H1 (cell line): ENCODE data around the gene LANCL1. TPM values are rescaled to one million over a fixed set of nuclear protein-coding genes. Genes with fewer than 3 reads are reported as not detected.

Source experiments
- CTCF ChIA-PET: fragments of 300-600 bp; sonication (Branson Sonifier 250); formaldehyde crosslinking; loops from one replicate; lab custom pipeline; 2021; ENCODE audit not compliant: partially characterized antibody; lab: Charles Lee
- POLR2A ChIA-PET: fragments of 300-600 bp; sonication (Branson Sonifier 250); formaldehyde crosslinking; loops from one replicate; lab custom pipeline; 2021; ENCODE audit warnings: inconsistent platforms; ENCODE audit not compliant: partially characterized antibody; lab: Charles Lee
- DNase-seq, 2 experiments: peaks; one replicate each; pipeline versions ENCODE4 v3.0.0 to v3.0.0-alpha.2; 2010 to 2022; ENCODE audit warnings: low spot score in 2 of 2, low read depth in 1 of 2, mixed read lengths in 1 of 2
- FAIRE-seq: peaks from 2 replicates; lab custom pipeline; 2011; peaks lifted over from hg19 to GRCh38; lab: Jason Lieb, UNC
- H2AFZ ChIP-seq: 2 replicates; pipeline ENCODE4 v1.8.1; 2012; ENCODE audit warnings: low read length, inconsistent platforms
- H2AK5ac ChIP-seq: 2 replicates; pipeline ENCODE4 v1.6.1; 2013; ENCODE audit warnings: low read depth, low read length
- H2BK120ac ChIP-seq: replicated peaks from 2 replicates; pipeline ENCODE3; 2013; ENCODE audit warnings: low read depth, low read length, inconsistent platforms
- H2BK12ac ChIP-seq: 2 replicates; pipeline ENCODE4 v1.6.1; 2013; ENCODE audit warnings: low read depth, low read length
- H2BK15ac ChIP-seq: 2 replicates; pipeline ENCODE4 v1.6.1; 2013; ENCODE audit warnings: low read length
- H2BK20ac ChIP-seq: 2 replicates; pipeline ENCODE4 v1.6.1; 2013; ENCODE audit warnings: low read length
- H2BK5ac ChIP-seq: 2 replicates; pipeline ENCODE4 v1.6.1; 2013; ENCODE audit warnings: low read depth, low read length
- H3K14ac ChIP-seq: 2 replicates; pipeline ENCODE4 v1.6.1; 2013; ENCODE audit warnings: inconsistent platforms; ENCODE audit not compliant: insufficient read length
- H3K18ac ChIP-seq: 2 replicates; pipeline ENCODE4 v1.6.1; 2013; ENCODE audit warnings: low read length; ENCODE audit errors: extremely low read depth
- H3K23ac ChIP-seq: 2 replicates; pipeline ENCODE4 v1.6.1; 2013; ENCODE audit warnings: inconsistent platforms; ENCODE audit not compliant: insufficient read length
- H3K23me2 ChIP-seq: 2 replicates; pipeline ENCODE4 v1.6.1; 2013; ENCODE audit warnings: low read depth, low read length
- H3K27ac ChIP-seq: 2 replicates; pipeline ENCODE4 v1.6.1; 2011; ENCODE audit warnings: low read depth, low read length, inconsistent platforms
- H3K27me3 ChIP-seq, 4 experiments: replicated peaks in 1 of 4; 1 replicate in 1 of 4; 2 replicates in 3 of 4; pipeline versions ENCODE4 v1.6.1 to v1.8.1; 2011 to 2013; ENCODE audit warnings: low read length in 3 of 4, mild to moderate bottlenecking in 3 of 4, inconsistent platforms in 2 of 4, mixed read lengths in 2 of 4, moderate library complexity in 1 of 4; ENCODE audit not compliant: control insufficient read depth in 3 of 4, insufficient read depth in 3 of 4; ENCODE audit errors: extremely low read depth in 1 of 4
- H3K36me3 ChIP-seq, 4 experiments: 2 replicates each; pipeline versions ENCODE4 v1.6.1 to v1.8.1; 2011 to 2013; ENCODE audit warnings: mild to moderate bottlenecking in 4 of 4, low read length in 3 of 4, moderate library complexity in 2 of 4, control low read depth in 1 of 4, inconsistent platforms in 1 of 4; ENCODE audit not compliant: insufficient read depth in 4 of 4, control insufficient read depth in 2 of 4
- H3K4ac ChIP-seq: replicated peaks from 2 replicates; pipeline ENCODE3; 2013; ENCODE audit warnings: low read length, low read depth, mixed read lengths, inconsistent platforms; ENCODE audit not compliant: insufficient read length
- H3K4me1 ChIP-seq, 4 experiments: replicated peaks in 1 of 4; 1 replicate in 1 of 4; 2 replicates in 3 of 4; pipeline versions ENCODE4 v1.6.1 to v1.8.1; 2011 to 2013; ENCODE audit warnings: low read length in 3 of 4, inconsistent platforms in 2 of 4, mixed read lengths in 1 of 4; ENCODE audit not compliant: insufficient read depth in 4 of 4, control insufficient read depth in 3 of 4
- H3K4me2 ChIP-seq, 2 experiments: 2 replicates each; pipeline versions ENCODE4 v1.6.1 to v1.8.1; 2011 to 2013; ENCODE audit warnings: low read depth in 2 of 2, low read length in 2 of 2, control low read depth in 1 of 2, inconsistent platforms in 1 of 2, mild to moderate bottlenecking in 1 of 2; ENCODE audit not compliant: insufficient read depth in 1 of 2
- H3K4me3 ChIP-seq, 4 experiments: fragments of 200-600, 300-600 bp in 1 of 4; sonication (generic), shearing (Covaris generic), sonication (Bioruptor Twin) in 1 of 4; 2 replicates each; pipeline versions ENCODE4 v1.5.1 to v1.8.1; 2011 to 2016; ENCODE audit warnings: low read length in 4 of 4, low read depth in 3 of 4, control low read depth in 2 of 4, inconsistent platforms in 2 of 4, mild to moderate bottlenecking in 2 of 4, mixed read lengths in 1 of 4, moderate library complexity in 1 of 4; ENCODE audit not compliant: insufficient read depth in 2 of 4; ENCODE audit errors: extremely low read depth in 1 of 4
- H3K56ac ChIP-seq: replicated peaks from 2 replicates; pipeline ENCODE3; 2013; ENCODE audit warnings: low read depth, mild to moderate bottlenecking, mixed read lengths, low read length, inconsistent platforms; ENCODE audit not compliant: insufficient read length
- H3K79me1 ChIP-seq: 2 replicates; pipeline ENCODE4 v1.6.1; 2013; ENCODE audit warnings: low read depth, low read length, control low read depth
- H3K79me2 ChIP-seq, 2 experiments: 2 replicates each; pipeline versions ENCODE4 v1.6.1 to v1.8.1; 2012 to 2013; ENCODE audit warnings: low read length in 2 of 2, mild to moderate bottlenecking in 2 of 2, inconsistent platforms in 1 of 2; ENCODE audit not compliant: insufficient read depth in 2 of 2, control insufficient read depth in 1 of 2
- H3K9ac ChIP-seq, 4 experiments: replicated peaks in 1 of 4; 1 replicate in 1 of 4; 2 replicates in 3 of 4; pipeline versions ENCODE4 v1.6.1 to v1.8.1; 2011 to 2013; ENCODE audit warnings: low read depth in 3 of 4, low read length in 3 of 4, control low read depth in 2 of 4, mild to moderate bottlenecking in 2 of 4, moderate library complexity in 2 of 4, inconsistent platforms in 1 of 4; ENCODE audit errors: extremely low read depth in 1 of 4
- H3K9me3 ChIP-seq, 2 experiments: 2 replicates each; pipeline versions ENCODE4 v1.6.1 to v1.8.1; 2012 to 2013; ENCODE audit warnings: mild to moderate bottlenecking in 2 of 2, moderate library complexity in 2 of 2, control low read depth in 1 of 2, inconsistent platforms in 1 of 2, low read depth in 1 of 2, low read length in 1 of 2, mixed read lengths in 1 of 2; ENCODE audit not compliant: insufficient read depth in 2 of 2
- H4K20me1 ChIP-seq, 2 experiments: replicated peaks in 1 of 2; 2 replicates each; pipeline versions ENCODE3 to v1.8.1; 2011 to 2013; ENCODE audit warnings: inconsistent platforms in 2 of 2, low read length in 2 of 2, mild to moderate bottlenecking in 1 of 2; ENCODE audit not compliant: insufficient read depth in 2 of 2, control insufficient read depth in 1 of 2
- H4K5ac ChIP-seq: 2 replicates; pipeline ENCODE4 v1.6.1; 2013; ENCODE audit warnings: low read length, low read depth, mixed read lengths, inconsistent platforms; ENCODE audit not compliant: insufficient read length
- H4K8ac ChIP-seq: 2 replicates; pipeline ENCODE4 v1.8.0; 2013; ENCODE audit warnings: mild to moderate bottlenecking, moderate library complexity, low read length, inconsistent platforms; ENCODE audit not compliant: insufficient read depth; ENCODE audit errors: extremely low read depth
- H4K91ac ChIP-seq: replicated peaks from 2 replicates; pipeline ENCODE3; 2013; ENCODE audit warnings: low read length, mixed read lengths, inconsistent platforms; ENCODE audit not compliant: insufficient read length
- CEBPB ChIP-seq: IDR thresholded peaks from 2 replicates; pipeline ENCODE4 v1.6.1; 2012; ENCODE audit warnings: low read depth, low read length
- POLR2AphosphoS5 ChIP-seq: IDR thresholded peaks from 2 replicates; pipeline ENCODE4 v1.6.1; 2011; ENCODE audit warnings: low read depth, low read length
- WGBS, 2 experiments: shearing (Covaris generic) in 1 of 2; methylation state at CpG; one replicate each; pipeline versions ENCODE4 v1.1.6 to v1.1.7; 2013 to 2015; ENCODE audit warnings: low lambda C conversion rate in 2 of 2, mixed read lengths in 2 of 2, inconsistent platforms in 1 of 2, low coverage in 1 of 2, missing lambda C conversion rate in 1 of 2; ENCODE audit not compliant: insufficient replicate concordance in 2 of 2, insufficient coverage in 1 of 2, insufficient read length in 1 of 2; ENCODE audit errors: extremely low coverage in 1 of 2, missing lambda C conversion rate in 1 of 2; 5-methylcytosine and 5-hydroxymethylcytosine counted together
- polyA plus RNA-seq, 7 experiments: library from polyadenylated mRNA; depleted of rRNA in 3 of 7; stranded (reverse) in 5 of 7; unstranded in 2 of 7; fragments of >200 nt in 5 of 7; fragments of 200-250 nt in 2 of 7; gene quantifications; 1 replicate in 5 of 7; 2 replicates in 1 of 7; 4 replicates in 1 of 7; pipeline versions ENCODE4 v1.2.1 to v1.2.3, GENCODE V29; 2011 to 2013; ENCODE audit warnings: missing spikeins in 2 of 7, mixed read lengths in 2 of 7
- total RNA-seq: library from RNA; stranded (reverse); fragmentation: NEBNext Ultra II Directional; extraction: Animal tissue kit (Norgen Biotek cat#: 25700); gene quantifications from 2 replicates; pipeline ENCODE4 v1.2.1, GENCODE V29; 2021

LANCL1 gene
- total and polyA plus RNA-seq, 2 of the 8 experiments (the other 6 are each of a cell fraction or from before 2014, with no cell fraction given): 26.2 to 48.7 TPM

- H2AK5ac ChIP-seq: no peak overlapping the region
- no peaks in the 10 kb centered on the region for H3K27me3 ChIP-seq
- H3K79me1 ChIP-seq: peaks cover 3% of the 10 kb centered on the region; the same call in 1 of the 2 replicates
- no peak overlapping the region for H2BK120ac ChIP-seq
- no peak overlapping the region for H2BK5ac ChIP-seq
- no peak overlapping the region for H2AFZ ChIP-seq
- no peak for DNase-seq
- no peak overlapping the region for H3K18ac ChIP-seq
- no peak overlapping the region for H3K23ac ChIP-seq
- H4K8ac ChIP-seq: no peak overlapping the region
- no peak overlapping the region for H2BK20ac ChIP-seq
- H4K91ac ChIP-seq: no peak overlapping the region
- H3K14ac ChIP-seq: no peak overlapping the region
- 86 to 100% methylated on average over 1 to 3 of the region's 3 CpGs for WGBS, 2 experiments
- H2BK15ac ChIP-seq: no peak overlapping the region
- H3K4ac ChIP-seq: no peak overlapping the region
- ChIA-PET CTCF (interaction anchor here (0.6 to 1.2 kb wide), 4 partner anchors 9 to 588 kb away, joined by 3 to 5 read pairs (median 3); no protein-coding TSS in a partner anchor), POLR2A (no interaction called here)
- H3K4me3 ChIP-seq: no peak overlapping the region
- H3K4me2 ChIP-seq: no peak overlapping the region
- H3K4me1 ChIP-seq: no peaks in the 10 kb centered on the region
- no peaks in the 10 kb centered on the region for H3K79me2 ChIP-seq
- H3K9me3 ChIP-seq: peaks cover 3 to 4% of the 10 kb centered on the region in 2 experiments; a peak in 2 of 4 replicates
- H3K23me2 ChIP-seq: no peaks in the 10 kb centered on the region
- no peak for FAIRE-seq
- H3K9ac ChIP-seq: no peak overlapping the region
- H3K27ac ChIP-seq: no peak overlapping the region
- H2BK12ac ChIP-seq: no peak overlapping the region
- H3K56ac ChIP-seq: no peak overlapping the region
- no peak overlapping the region for H4K5ac ChIP-seq
- H4K20me1 ChIP-seq: no peaks in the 10 kb centered on the region
- no peaks in the 10 kb centered on the region for H3K36me3 ChIP-seq
- TF ChIP-seq POLR2AphosphoS5 (no peak), CEBPB (no peak)
These were observed 20.0 kb upstream of the LANCL1 start for GRCh38 chr2:210496512-210496911.
